Adrenal gland (tissue), 12 donors: ENCODE measurements around the gene SNN. TPM values are rescaled to one million over a fixed set of nuclear protein-coding genes. Genes with fewer than 3 reads are reported as not detected.
A peak's percentile ranks its signal among the peaks of the same experiment; 100 is the strongest.

Source experiments
- DNase-seq, 7 donors: peaks; one replicate each; pipeline ENCODE4 v3.0.0-alpha.2; 2019 to 2020
- H3K27ac ChIP-seq, 5 donors: fragments of 200-600 bp; sonication (generic) in 4 of 5; 1 replicate in 3 of 5; 2 replicates in 2 of 5; pipeline versions ENCODE4 v1.5.1 to v1.8.0; 2016 to 2020; ENCODE audit warnings: mild to moderate bottlenecking in 1 of 5
- H3K27me3 ChIP-seq: fragments of 200-600 bp; 2 replicates; pipeline ENCODE4 v1.8.0; 2021
- H3K36me3 ChIP-seq, 2 donors: fragments of 200-600 bp; replicated peaks in 1 of 2; 1 replicate in 1 of 2; 2 replicates in 1 of 2; pipeline versions ENCODE4 v1.5.1 to v1.8.0; 2018 to 2022
- H3K4me1 ChIP-seq, 2 donors: fragments of 200-600 bp; replicated peaks in 1 of 2; 1 replicate in 1 of 2; 2 replicates in 1 of 2; pipeline versions ENCODE4 v1.5.1 to v1.8.0; 2018 to 2021
- H3K4me3 ChIP-seq, 4 donors: fragments of 200-600 bp; sonication (generic) in 3 of 4; one replicate each; pipeline ENCODE4 v1.5.1; 2016 to 2018
- H3K9me3 ChIP-seq, 3 donors: fragments of 200-600 bp; sonication (generic) in 1 of 3; replicated peaks in 1 of 3; 1 replicate in 2 of 3; 2 replicates in 1 of 3; pipeline versions ENCODE4 v1.5.1 to v1.8.0; 2016 to 2021
- POLR2A ChIP-seq, 2 donors: fragments of 450-650 bp; IDR thresholded peaks; one replicate each; pipeline ENCODE4 v1.6.1; 2017; ENCODE audit warnings: antibody characterized with exemption in 2 of 2, mild to moderate bottlenecking in 2 of 2, moderate library complexity in 1 of 2
- WGBS, 4 donors: extraction: QIAGEN DNeasy Blood & Tissue Kit in 2 of 4; methylation state at CpG; one replicate each; pipeline versions ENCODE4 v1.1.5 to v1.1.7; 2013 to 2017; 5-methylcytosine and 5-hydroxymethylcytosine counted together
- intact Hi-C, 2 donors: fragments of 100-400 bp; cut with DNase I; formaldehyde crosslinking; loops; one replicate each; pipeline versions ENCODE4 v1.14.1 to v1.15.0; 2022 to 2023
- polyA plus RNA-seq, 3 donors: library from polyadenylated mRNA; stranded (reverse); fragments of 200-250 nt in 2 of 3; fragments of 350-450 nt in 1 of 3; fragmentation: Illumina TruSeq in 1 of 3; extraction: RNeasy Lipid Tissue Mini Kit (QIAGEN cat#74804) in 1 of 3; gene quantifications; one replicate each; pipeline ENCODE4 v1.2.3, GENCODE V29; 2013 to 2014
- total RNA-seq, 9 donors: library from RNA; depleted of rRNA in 4 of 9; stranded (reverse); fragments of >200 nt in 4 of 9; fragments of 120-200 nt in 1 of 9; fragmentation: NEBNext Ultra II Directional in 1 of 9; extraction: Animal tissue kit (Norgen Biotek cat#: 25700) in 1 of 9; gene quantifications; one replicate each; pipeline versions ENCODE4 v1.1.0 to v1.2.4, GENCODE V29; 2013 to 2023
- TF ChIP-seq, protein P1 (sequence below), 6 experiments: fragments of 450-650 bp in 4 of 6; fragments of 200-600 bp in 2 of 6; sonication (generic) in 1 of 6; IDR thresholded peaks; 1 replicate in 5 of 6; 2 replicates in 1 of 6; pipeline versions ENCODE4 v1.5.1 to v1.8.0; 2016 to 2021; ENCODE audit warnings: antibody characterized with exemption in 6 of 6, mild to moderate bottlenecking in 2 of 6, moderate library complexity in 1 of 6
- donor health status: healthy with polysubstance abuse.
- donor health status: Bipolar disorder and iron deficiency.
- donor health status: DM: yes; HTN: yes; CAD: no.
- donor health status: DM: no; HTN: no; CAD: no.
- donor health status: DM: no; HTN: no; CAD: no.
- donor health status: DM: yes; HTN: yes; CAD: no.

Gene SNN
- total and polyA plus RNA-seq, 12 donors = 10.5 to 94.7 (median 39.3) TPM

GRCh38 chr16:11683145-11683544, 14.9 kb downstream of the SNN start:
- 89 to 92% (median 90%) methylated on average over 10 to 11 of the region's 11 CpGs for WGBS, 4 donors
- no peak for TF ChIP-seq POLR2A (IDR thresholded peaks at IDR 0.05)
- TF ChIP-seq, protein P1, sequence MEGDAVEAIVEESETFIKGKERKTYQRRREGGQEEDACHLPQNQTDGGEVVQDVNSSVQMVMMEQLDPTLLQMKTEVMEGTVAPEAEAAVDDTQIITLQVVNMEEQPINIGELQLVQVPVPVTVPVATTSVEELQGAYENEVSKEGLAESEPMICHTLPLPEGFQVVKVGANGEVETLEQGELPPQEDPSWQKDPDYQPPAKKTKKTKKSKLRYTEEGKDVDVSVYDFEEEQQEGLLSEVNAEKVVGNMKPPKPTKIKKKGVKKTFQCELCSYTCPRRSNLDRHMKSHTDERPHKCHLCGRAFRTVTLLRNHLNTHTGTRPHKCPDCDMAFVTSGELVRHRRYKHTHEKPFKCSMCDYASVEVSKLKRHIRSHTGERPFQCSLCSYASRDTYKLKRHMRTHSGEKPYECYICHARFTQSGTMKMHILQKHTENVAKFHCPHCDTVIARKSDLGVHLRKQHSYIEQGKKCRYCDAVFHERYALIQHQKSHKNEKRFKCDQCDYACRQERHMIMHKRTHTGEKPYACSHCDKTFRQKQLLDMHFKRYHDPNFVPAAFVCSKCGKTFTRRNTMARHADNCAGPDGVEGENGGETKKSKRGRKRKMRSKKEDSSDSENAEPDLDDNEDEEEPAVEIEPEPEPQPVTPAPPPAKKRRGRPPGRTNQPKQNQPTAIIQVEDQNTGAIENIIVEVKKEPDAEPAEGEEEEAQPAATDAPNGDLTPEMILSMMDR (IDR thresholded peaks at IDR 0.05) = no peak
- peaks cover 8 to 16% of the 10 kb centered on the region in 2 donors for H3K4me1 ChIP-seq
- no peaks in the 10 kb centered on the region for H3K27me3 ChIP-seq
- intact Hi-C loops = no loop called here
- DNase-seq = peak in 1 of 7 donors; percentile 39
- H3K9me3 ChIP-seq = no peaks in the 10 kb centered on the region
- H3K36me3 ChIP-seq = peaks cover 0 to 75% of the 10 kb centered on the region in 2 donors
- no peak overlapping the region for H3K27ac ChIP-seq
- no peak overlapping the region for H3K4me3 ChIP-seq

DNA sequence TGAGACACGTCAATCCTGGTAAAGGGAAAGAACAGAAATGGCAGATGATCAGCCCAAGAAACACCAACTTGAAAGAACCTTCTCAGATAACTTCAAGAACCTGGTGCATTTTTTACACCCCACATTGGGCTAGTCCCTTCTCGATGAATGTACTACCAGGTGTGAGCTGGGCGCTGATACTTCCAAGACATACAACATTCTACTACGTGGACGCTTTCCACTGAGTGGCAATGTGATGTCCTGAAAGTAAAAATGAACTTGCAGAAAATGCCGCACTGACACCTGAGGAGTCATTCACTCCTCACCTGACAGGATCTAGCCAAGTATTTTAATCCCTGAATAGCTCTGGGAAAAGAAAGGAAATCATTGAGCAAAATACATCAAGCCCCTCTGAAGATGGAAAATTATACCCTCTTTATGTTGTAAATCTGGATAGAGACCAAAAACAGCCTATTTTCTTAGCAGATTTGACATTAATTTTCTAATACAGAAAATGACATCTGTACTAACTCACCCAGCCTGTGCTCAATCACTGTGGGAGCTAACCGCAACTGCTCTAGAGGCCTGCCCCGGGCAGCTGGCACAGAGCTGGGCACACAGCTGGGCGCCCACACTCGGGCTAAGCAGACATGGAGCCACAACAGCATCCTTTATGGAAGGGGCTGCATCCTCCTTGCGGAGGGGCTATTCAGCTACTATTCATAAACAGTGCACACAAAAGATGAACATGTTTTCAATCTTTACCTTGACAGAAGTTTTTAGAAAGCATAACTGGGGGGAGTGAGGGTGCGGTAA, 16.2 kb downstream of the SNN start:
- peak in 1 of 7 donors; percentile 38 for DNase-seq
- TF ChIP-seq, protein P1 (IDR thresholded peaks at IDR 0.05) = no peak
- no peak for TF ChIP-seq POLR2A (IDR thresholded peaks at IDR 0.05)
- H3K4me3 ChIP-seq = no peak overlapping the region
- H3K4me1 ChIP-seq = peaks cover 0 to 17% of the 10 kb centered on the region in 2 donors
- H3K27me3 ChIP-seq = no peaks in the 10 kb centered on the region
- H3K36me3 ChIP-seq = peaks cover 0 to 66% of the 10 kb centered on the region in 2 donors
- intact Hi-C loops = no loop called here
- 95 to 97% (median 97%) methylated on average over 11 to 12 of the region's 12 CpGs for WGBS, 4 donors
- no peak overlapping the region for H3K27ac ChIP-seq
- no peaks in the 10 kb centered on the region for H3K9me3 ChIP-seq

DNA sequence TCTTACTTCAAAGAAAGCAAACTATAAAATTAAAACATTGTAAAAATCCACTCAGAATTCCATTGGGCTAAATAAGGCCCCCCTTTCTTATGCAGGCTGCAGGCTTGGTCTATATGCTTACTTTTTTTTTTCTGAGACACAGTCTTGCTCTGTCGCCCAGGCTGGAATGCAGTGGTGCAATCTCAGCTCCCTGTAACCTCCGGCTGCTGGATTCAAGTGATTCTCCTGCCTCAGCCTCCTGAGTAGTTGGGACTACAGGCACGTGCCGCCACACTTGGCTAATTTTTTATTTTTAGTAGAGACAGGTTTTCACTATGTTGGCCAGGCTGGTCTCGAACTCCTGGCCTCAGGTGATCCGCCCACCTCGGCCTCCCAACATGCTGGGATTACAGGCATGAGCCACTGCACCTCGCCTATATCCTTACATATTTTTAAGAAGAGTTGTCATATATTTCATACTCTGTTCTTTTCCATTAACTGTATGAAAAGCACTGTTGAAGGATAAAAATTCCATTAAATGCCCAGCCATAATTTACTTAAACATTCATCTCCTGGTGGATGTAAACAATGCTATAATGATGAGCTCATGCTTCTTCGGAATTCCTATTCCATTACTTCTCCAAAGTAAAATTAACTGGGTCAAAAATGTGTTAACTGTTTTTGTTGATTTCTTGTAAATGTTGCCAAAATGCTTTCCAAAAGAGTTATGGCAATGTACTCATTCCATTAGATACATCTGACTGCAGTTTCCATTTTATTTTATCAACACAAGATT, 17.8 kb downstream of the SNN start:
- peaks cover 0 to 59% of the 10 kb centered on the region in 2 donors for H3K36me3 ChIP-seq
- H3K27ac ChIP-seq = no peak overlapping the region
- TF ChIP-seq, protein P1 (IDR thresholded peaks at IDR 0.05) = no peak
- TF ChIP-seq POLR2A (IDR thresholded peaks at IDR 0.05) = no peak
- intact Hi-C loops = no loop called here
- H3K4me3 ChIP-seq = no peak overlapping the region
- peaks cover 8 to 28% of the 10 kb centered on the region in 2 donors for H3K4me1 ChIP-seq
- H3K9me3 ChIP-seq = no peaks in the 10 kb centered on the region
- WGBS, 4 donors = 84 to 92% (median 88%) methylated on average over 9 of the region's 9 CpGs
- peak in 3 of 7 donors; percentile 6 to 48 (median 7) for DNase-seq
- H3K27me3 ChIP-seq = no peaks in the 10 kb centered on the region

DNA sequence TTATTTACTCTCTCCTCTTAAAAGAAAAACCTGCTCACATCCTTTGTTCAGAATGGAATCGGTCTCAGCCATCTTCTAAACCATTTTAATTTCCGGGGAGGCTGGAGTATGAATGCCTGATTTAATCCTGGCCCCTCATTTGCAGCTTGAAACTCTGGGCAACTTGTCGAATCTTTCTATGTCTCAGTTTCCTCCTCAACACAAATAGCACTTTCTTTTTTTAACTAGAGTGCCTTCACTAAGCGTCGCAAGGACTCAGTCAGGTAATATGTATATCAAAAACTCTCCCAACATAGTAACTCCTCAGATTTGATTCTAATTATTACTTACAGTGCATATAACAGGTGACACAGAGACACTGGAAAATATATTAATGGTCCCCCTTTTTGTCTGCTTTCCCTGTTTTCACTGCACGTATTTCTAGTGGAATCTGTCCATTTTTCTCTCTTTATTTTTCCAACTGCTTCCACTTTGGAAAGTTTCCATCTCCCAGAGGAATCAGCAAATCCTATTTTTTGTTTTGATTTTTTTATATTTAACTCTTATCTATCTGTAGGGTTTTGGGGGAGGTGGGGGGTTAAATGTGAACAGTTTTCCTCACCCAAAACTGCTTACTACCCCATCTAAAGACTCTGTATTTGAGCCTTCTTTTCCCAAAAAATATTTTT, 18.6 kb downstream of the SNN start:
- Histone ChIP-seq H3K4me1 (peaks cover 8 to 23% of the 10 kb centered on the region in 2 donors), H3K9me3 (no peaks in the 10 kb centered on the region), H3K27ac (no peak overlapping the region), H3K4me3 (no peak overlapping the region), H3K27me3 (no peaks in the 10 kb centered on the region), H3K36me3 (peaks cover 0 to 68% of the 10 kb centered on the region in 2 donors)
- WGBS, 4 donors = 59 to 82% (median 77%) methylated on average over 6 of the region's 6 CpGs
- intact Hi-C loops = no loop called here
- DNase-seq = no peak
- TF ChIP-seq POLR2A (IDR thresholded peaks at IDR 0.05) = no peak
- TF ChIP-seq, protein P1 (IDR thresholded peaks at IDR 0.05) = no peak
